T-helper 2 cell treated with Interferon-gamma antibody and Interleukin-4, amounts not matched to agents 100 ng/mL and 5 ng/mL, for 36 hours (primary cell): ENCODE results near the gene ATXN10. TPM values are rescaled to one million over a fixed set of nuclear protein-coding genes. Genes with fewer than 3 reads are reported as not detected.

Source experiments
- intact Hi-C: fragments of 100-400 bp; cut with micrococcal nuclease; formaldehyde crosslinking; loops from one replicate; pipeline ENCODE4 v1.15.1; 2023
- total RNA-seq: library from RNA; stranded (reverse); gene quantifications from 2 replicates; pipeline ENCODE4 v1.2.3, GENCODE V29; 2022

Gene ATXN10
- total RNA-seq, 1 donor from 2014 or later = 106 TPM

DNA sequence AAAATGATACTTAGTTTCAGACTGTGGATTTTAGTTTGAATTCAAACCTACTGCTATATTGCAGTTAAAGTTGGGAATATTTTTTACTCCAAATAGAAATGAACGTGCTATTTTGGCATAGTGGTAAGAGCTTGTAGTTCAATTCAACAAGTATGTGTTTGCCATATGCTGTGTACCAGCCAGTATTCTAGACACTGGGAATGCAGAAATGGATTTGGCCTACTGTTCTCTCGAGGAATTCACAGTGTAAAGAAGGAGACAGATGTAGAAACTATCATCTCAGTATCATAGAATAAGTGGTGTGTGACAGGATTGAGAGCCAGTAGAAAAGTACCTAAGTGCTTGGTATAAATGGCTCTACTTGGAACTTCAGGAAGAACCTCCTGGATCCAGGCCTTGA lies 80.4 kb downstream of the ATXN10 start:
- intact Hi-C loops = no loop called here

GRCh38 chr22:45754822-45755221 lies 83.2 kb downstream of the ATXN10 start:
- intact Hi-C loops = no loop called here

GRCh38 chr22:45756558-45756957 lies 84.9 kb downstream of the ATXN10 start:
- intact Hi-C loops = no loop called here

DNA sequence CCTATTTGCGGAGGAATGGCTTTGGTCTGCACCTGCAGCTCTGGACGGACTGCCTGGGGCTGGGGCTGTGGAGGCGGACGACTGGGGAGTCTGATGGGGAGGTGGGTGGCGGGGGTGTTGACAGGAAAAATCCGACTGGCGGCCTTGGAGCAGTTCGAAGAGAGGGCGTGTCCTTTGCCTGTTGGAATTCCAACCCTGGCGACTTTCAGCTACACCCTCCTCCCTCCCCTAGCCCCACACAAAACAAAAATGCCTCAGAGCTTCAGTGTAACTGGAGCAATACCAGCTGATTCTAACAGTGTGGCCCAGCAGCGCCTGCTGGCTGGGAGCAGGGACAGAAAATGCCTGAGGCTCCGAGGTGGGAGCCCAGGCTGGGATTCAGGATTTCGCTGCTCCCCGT lies 85.4 kb downstream of the ATXN10 start:
- intact Hi-C loops = no loop called here

GRCh38 chr22:45757936-45758335 lies 86.3 kb downstream of the ATXN10 start:
- intact Hi-C loops = no loop called here

GRCh38 chr22:45758603-45759002 lies 87.0 kb downstream of the ATXN10 start:
- intact Hi-C loops = no loop called here

DNA sequence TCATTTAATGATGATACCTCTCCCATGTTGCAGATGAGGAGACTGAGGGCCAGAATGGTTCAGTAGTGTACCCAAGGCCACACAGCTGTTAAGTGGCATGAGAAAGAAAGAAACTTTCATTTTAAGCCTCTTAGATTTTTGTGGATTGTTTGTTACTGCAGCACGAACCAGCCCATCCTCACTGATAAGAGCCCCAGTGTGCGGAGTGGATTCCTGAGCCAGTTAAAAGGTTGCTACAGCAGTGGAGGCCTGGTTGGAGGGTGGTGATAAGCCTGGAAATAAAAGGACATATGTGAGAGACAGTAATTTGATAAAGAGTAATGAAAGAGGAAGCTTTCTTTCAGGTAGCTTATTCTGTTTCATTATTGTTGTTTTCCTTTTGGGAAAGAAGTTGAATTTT lies 89.0 kb downstream of the ATXN10 start:
- intact Hi-C loops = no loop called here

GRCh38 chr22:45762545-45763235 lies 91.1 kb downstream of the ATXN10 start:
- intact Hi-C loops = no loop called here

DNA sequence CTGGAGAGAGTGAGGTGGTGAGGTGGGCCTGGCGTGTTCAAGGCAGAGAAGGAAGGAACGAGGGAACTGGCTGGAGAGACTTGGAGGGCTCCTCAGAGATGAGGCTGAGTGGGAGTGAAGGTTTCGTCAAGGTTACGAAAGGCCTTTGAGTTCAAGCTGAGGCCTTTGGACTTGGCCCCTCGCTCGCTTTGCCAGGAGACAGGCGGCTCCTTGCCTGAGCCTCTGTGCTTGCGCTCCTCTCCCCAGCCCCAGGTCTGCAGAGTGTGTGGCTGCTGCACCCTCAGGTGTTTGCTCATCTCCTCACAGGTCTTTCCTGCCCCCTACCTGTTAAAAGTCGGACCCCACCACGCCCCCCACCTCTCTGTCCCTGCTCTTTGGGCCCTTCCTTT lies 91.6 kb downstream of the ATXN10 start:
- intact Hi-C loops = no loop called here

DNA sequence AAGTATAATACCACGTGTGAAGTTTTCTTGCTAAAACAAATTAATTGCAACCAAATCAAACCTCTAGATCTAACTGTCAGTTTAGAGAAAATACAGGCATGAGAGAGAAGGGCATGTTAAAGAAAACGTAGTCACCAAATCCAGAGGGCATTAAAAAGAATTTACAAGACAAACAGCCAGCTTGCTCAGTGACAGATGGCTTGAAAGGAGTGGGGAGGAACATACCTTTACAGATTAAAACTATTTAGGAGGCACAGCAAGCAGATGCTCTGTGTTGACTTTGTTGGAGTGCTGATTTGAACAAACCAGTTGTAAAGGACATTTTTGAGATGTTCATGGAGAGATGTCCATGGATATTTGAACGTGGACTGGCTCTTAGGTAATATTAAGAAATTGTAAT lies 96.9 kb downstream of the ATXN10 start:
- intact Hi-C loops = no loop called here

- intact Hi-C loops = no loop called here
Observed at GRCh38 chr22:45769569-45770210, 98.1 kb downstream of the ATXN10 start.

DNA sequence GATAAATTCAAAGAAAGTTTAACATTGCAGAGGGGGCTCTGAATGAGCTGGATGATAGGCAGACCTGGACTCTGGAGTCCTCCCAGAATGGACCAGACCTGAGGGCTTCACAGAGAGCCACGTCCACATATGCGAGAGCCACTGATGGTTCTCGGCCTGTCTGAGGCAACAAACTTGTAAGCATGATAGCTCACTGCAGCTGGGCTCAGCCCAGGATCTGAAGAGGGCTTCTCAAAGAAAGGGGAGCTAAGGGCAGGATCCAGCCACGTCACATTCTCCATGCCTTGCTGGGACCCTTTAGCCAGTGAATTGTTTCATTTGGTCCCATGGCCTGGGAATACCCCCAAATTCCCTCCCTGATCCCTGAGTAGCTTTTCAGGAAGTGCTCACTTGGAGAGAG lies 98.9 kb downstream of the ATXN10 start:
- intact Hi-C loops = no loop called here

GRCh38 chr22:45771057-45771456 lies 99.4 kb downstream of the ATXN10 start:
- intact Hi-C loops = no loop called here

DNA sequence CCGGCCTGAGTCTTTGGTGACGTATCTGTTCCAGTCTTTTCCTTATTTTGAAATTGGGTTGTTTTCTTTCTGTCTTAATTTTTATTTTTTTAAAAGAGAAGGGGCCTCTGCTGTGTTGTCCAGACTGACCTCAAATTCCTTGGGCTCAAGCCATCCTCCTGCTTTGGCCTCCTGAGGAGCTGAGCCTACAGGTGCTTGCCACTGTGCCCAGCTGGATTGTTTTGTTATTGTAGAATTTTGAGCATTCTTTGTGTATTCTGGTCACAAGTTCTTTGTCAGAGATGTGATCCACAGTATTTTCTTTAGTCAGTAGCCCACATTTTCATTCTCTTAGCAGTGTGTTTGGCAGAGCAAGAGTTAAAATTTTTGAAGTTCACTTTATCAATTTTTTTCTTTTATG lies 100.1 kb downstream of the ATXN10 start:
- intact Hi-C loops = no loop called here

- intact Hi-C loops = no loop called here
Observed at GRCh38 chr22:45772743-45773142, 101.1 kb downstream of the ATXN10 start.

GRCh38 chr22:45774001-45774670 lies 102.5 kb downstream of the ATXN10 start:
- intact Hi-C loops = no loop called here

- intact Hi-C loops = no loop called here
Observed at GRCh38 chr22:45775062-45775461, 103.4 kb downstream of the ATXN10 start.

DNA sequence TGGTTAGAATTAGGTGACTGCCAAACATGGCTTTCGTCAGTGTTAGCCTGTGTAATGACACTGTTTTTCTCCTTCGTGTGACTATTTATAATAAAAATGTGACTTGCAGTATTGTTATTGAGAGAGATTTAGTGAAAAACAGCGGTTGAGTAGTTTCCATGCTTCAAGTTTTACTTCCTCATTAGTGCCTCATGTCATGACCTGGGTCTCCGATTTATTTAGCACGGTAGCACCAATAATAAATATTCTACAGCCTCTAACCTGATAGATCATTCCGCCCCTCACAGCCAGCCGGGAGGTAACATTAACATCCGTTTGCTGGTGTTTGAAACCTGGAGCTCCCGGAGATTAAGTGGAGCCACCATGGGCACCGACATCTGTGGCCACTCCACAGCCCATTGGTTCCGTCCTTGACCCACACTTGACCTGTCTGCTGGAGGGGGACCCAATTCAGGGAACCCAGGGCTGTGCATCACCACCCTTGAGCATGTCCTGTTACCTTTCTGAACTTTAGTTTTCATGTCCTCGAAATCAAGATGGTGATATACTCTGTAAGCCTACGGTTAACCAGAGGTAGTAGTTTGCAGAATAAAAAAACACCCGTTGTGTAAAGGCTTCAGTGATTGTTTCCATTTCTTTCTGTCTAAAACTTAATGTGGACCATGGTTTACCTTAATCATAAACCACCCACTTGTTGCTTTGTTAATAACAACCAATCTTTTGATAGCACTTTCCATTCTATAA lies 104.1 kb downstream of the ATXN10 start:
- intact Hi-C loops = no loop called here

DNA sequence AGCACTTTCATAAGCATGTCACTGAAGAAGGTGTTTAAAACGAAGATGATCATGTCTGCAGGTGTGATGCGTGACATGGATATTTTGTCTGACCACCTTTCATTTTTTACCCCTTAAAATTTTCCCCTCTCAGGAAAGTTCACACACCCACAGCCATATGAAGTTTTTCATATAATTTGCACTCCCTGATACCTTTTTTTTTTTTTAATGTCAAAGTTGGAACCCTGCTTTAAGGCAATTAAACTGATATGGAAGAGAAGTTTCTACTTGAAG lies 104.6 kb downstream of the ATXN10 start:
- intact Hi-C loops = no loop called here

GRCh38 chr22:45777046-45777851 lies 105.6 kb downstream of the ATXN10 start:
- intact Hi-C loops = no loop called here

- intact Hi-C loops = no loop called here
Observed at GRCh38 chr22:45777852-45778375, 106.3 kb downstream of the ATXN10 start.
